Tibial nerve (tissue), 4 donors: Measurements from ENCODE around the gene LHFPL2. TPM values are rescaled to one million over a fixed set of nuclear protein-coding genes. Genes with fewer than 3 reads are reported as not detected.
A peak's percentile ranks its signal among the peaks of the same experiment; 100 is the strongest.

Experiments
- DNase-seq, 2 donors: peaks; one replicate each; pipeline ENCODE4 v3.0.0-alpha.2; 2019; ENCODE audit warnings: low spot score in 2 of 2
- H3K27ac ChIP-seq, 4 donors: fragments of 200-600 bp; sonication (generic) in 3 of 4; one replicate each; pipeline ENCODE4 v1.5.1; 2017 to 2019; ENCODE audit warnings: mild to moderate bottlenecking in 1 of 4
- H3K27me3 ChIP-seq, 2 donors: fragments of 200-600 bp; sonication (generic) in 1 of 2; one replicate each; pipeline versions ENCODE4 v1.5.1 to v1.6.0; 2017 to 2019
- H3K36me3 ChIP-seq, 3 donors: fragments of 200-600 bp; sonication (generic); one replicate each; pipeline ENCODE4 v1.5.1; 2018 to 2019
- H3K4me1 ChIP-seq, 4 donors: fragments of 200-600 bp; sonication (generic) in 3 of 4; one replicate each; pipeline ENCODE4 v1.5.1; 2017 to 2019
- H3K4me3 ChIP-seq, 4 donors: fragments of 200-600 bp; sonication (generic) in 3 of 4; one replicate each; pipeline ENCODE4 v1.5.1; 2017 to 2019; ENCODE audit warnings: mild to moderate bottlenecking in 1 of 4, moderate library complexity in 1 of 4
- H3K9me3 ChIP-seq, 4 donors: fragments of 200-600 bp; sonication (generic) in 3 of 4; one replicate each; pipeline ENCODE4 v1.5.1; 2017 to 2019
- EP300 ChIP-seq, 2 donors: sonication (generic); formaldehyde crosslinking; IDR thresholded peaks; one replicate each; pipeline ENCODE4 v1.6.1; 2017; ENCODE audit warnings: antibody characterized with exemption in 2 of 2, mild to moderate bottlenecking in 1 of 2
- POLR2A ChIP-seq, 2 donors: fragments of 450-650 bp; IDR thresholded peaks; one replicate each; pipeline ENCODE4 v1.6.1; 2017; ENCODE audit warnings: antibody characterized with exemption in 2 of 2, mild to moderate bottlenecking in 2 of 2, moderate library complexity in 2 of 2
- WGBS, 2 donors: methylation state at CpG; one replicate each; pipeline ENCODE4 v1.1.5; 2018; 5-methylcytosine and 5-hydroxymethylcytosine counted together
- total RNA-seq, 4 donors: library from RNA; depleted of rRNA; stranded (reverse); fragments of >200 nt; gene quantifications; one replicate each; pipeline ENCODE4 v1.1.0, GENCODE V29; 2016
- TF ChIP-seq, protein P1 (sequence below), 5 experiments: fragments of 200-600 bp in 3 of 5; fragments of 450-650 bp in 2 of 5; sonication (generic) in 3 of 5; IDR thresholded peaks; one replicate each; pipeline ENCODE4 v1.5.1; 2016 to 2019; ENCODE audit warnings: antibody characterized with exemption in 5 of 5, mild to moderate bottlenecking in 3 of 5, moderate library complexity in 2 of 5

The LHFPL2 gene
- total RNA-seq, 4 donors from 2014 or later, result 19.7 to 48.9 (median 27.4) TPM

DNA sequence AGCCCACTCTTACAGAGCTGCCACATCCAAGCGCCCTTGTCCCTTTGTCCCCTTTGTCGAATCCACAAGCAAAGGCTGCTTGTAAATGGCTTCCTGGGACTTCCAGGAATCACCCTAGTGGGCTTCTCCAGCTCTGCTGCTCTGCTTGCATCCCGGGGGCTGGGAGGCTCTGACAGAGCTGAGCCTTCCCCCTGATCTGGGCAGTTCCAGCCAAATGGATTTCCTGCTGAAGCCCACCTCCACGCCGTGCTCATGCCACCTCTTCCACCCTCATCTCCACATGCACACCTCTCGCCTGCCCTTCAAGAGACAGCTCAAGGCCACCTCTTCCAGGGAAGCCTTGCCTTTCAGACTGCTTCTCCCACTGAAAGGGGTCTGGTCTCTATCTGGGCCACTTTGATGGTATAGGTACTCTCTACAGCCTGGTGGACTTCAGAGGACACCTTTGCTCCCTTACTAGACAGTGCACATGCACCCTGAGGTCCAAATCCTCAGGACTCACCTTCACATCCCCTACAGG lies 106.2 kb downstream of the LHFPL2 start:
- TF ChIP-seq EP300 (IDR thresholded peaks at IDR 0.05) (no peak), POLR2A (IDR thresholded peaks at IDR 0.05) (no peak)
- TF ChIP-seq, protein P1, sequence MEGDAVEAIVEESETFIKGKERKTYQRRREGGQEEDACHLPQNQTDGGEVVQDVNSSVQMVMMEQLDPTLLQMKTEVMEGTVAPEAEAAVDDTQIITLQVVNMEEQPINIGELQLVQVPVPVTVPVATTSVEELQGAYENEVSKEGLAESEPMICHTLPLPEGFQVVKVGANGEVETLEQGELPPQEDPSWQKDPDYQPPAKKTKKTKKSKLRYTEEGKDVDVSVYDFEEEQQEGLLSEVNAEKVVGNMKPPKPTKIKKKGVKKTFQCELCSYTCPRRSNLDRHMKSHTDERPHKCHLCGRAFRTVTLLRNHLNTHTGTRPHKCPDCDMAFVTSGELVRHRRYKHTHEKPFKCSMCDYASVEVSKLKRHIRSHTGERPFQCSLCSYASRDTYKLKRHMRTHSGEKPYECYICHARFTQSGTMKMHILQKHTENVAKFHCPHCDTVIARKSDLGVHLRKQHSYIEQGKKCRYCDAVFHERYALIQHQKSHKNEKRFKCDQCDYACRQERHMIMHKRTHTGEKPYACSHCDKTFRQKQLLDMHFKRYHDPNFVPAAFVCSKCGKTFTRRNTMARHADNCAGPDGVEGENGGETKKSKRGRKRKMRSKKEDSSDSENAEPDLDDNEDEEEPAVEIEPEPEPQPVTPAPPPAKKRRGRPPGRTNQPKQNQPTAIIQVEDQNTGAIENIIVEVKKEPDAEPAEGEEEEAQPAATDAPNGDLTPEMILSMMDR (IDR thresholded peaks at IDR 0.05), result no peak
- DNase-seq, result no peak
- Histone ChIP-seq H3K27me3 (no peaks in the 10 kb centered on the region), H3K4me1 (peaks cover 0 to 90% (median 47%) of the 10 kb centered on the region in 4 donors), H3K36me3 (no peaks in the 10 kb centered on the region), H3K9me3 (no peaks in the 10 kb centered on the region), H3K27ac (peak overlapping the region in 3 of 4 donors; percentile 49 to 91 (median 84)), H3K4me3 (no peak overlapping the region)
- 79 to 89% methylated on average over 6 of the region's 6 CpGs for WGBS, 2 donors

DNA sequence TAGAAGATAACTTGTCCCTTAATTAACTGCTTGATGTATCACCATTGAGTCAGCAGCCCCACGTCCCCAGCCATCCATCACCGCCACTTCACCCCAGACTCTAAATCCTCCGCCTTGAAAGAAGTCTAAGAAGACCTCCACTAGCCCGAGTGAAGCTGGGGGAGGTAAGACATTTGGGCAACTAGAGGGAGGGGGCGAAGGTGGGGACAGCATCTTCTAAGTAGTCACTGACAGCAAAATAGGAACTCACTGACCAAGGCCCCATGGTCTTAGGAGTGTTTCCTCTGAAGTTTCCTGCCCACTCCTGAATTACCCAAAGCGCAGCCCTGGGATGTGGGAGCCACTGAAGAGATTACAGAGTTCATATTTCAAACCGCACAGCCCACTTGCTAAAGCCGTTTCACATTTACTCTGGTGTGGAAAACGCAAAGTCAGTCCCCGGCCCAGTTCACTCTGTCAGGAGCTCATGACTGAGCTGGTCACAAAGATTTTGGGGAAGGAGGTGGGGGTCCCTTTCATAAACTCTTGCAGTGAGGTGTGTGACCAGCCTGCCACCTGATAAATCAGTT lies 107.4 kb downstream of the LHFPL2 start:
- Histone ChIP-seq H3K27me3 (no peaks in the 10 kb centered on the region), H3K4me3 (no peak overlapping the region), H3K27ac (peak overlapping the region; percentile 49 to 91 (median 76)), H3K36me3 (no peaks in the 10 kb centered on the region), H3K4me1 (peaks cover 0 to 83% (median 36%) of the 10 kb centered on the region in 4 donors), H3K9me3 (no peaks in the 10 kb centered on the region)
- TF ChIP-seq EP300 (IDR thresholded peaks at IDR 0.05) (no peak), POLR2A (IDR thresholded peaks at IDR 0.05) (no peak)
- TF ChIP-seq, protein P1 (IDR thresholded peaks at IDR 0.05), result no peak
- DNase-seq, result no peak
- 43 to 59% methylated on average over 10 of the region's 10 CpGs for WGBS, 2 donors

DNA sequence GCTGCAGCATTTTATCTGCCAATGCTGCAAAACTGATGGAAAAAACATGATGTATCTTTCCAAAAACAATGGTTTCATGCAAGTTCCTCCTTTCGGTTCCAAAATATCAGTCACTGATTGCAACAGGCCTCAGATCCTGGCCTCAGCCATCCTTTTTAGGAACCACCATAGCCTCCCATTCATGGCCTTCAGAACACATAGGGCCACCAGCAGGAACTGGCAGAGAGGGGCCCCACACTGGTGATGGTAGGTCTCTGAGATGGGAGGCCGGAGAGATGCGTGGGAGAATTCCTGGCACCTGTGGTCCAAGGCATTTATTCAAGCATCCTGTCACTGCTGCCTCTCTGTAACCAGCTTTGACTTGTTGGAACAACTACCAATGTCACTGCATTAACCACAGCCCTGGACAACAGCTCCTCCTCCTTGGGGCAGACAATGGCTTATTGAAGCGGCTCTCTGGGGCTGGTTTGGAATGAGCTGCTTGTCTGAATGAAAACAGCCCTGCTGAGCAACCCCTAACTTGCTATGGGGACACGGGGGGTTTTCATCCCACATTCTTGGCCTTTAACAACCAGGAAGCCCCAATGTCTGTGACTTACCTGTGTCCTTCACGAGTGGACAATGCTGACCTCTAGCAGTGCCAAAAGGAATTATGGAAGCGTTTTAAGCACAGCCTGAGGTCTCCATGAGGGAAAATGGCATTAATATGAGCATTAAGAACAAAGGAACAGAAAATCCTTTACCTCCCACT lies 108.1 kb downstream of the LHFPL2 start:
- Histone ChIP-seq H3K4me1 (peaks cover 0 to 76% (median 36%) of the 10 kb centered on the region in 4 donors), H3K4me3 (no peak overlapping the region), H3K36me3 (no peaks in the 10 kb centered on the region), H3K9me3 (no peaks in the 10 kb centered on the region), H3K27ac (peak overlapping the region; percentile 49 to 91 (median 76)), H3K27me3 (no peaks in the 10 kb centered on the region)
- peak in 1 of 2 donors; percentile 51 for DNase-seq
- TF ChIP-seq EP300 (IDR thresholded peaks at IDR 0.05), result peak; percentile 86 to 91
- TF ChIP-seq, protein P1 (IDR thresholded peaks at IDR 0.05), result no peak
- peak in 1 of 2 donors; percentile 13 for TF ChIP-seq POLR2A (IDR thresholded peaks at IDR 0.05)
- 36 to 39% methylated on average over 7 of the region's 7 CpGs for WGBS, 2 donors

DNA sequence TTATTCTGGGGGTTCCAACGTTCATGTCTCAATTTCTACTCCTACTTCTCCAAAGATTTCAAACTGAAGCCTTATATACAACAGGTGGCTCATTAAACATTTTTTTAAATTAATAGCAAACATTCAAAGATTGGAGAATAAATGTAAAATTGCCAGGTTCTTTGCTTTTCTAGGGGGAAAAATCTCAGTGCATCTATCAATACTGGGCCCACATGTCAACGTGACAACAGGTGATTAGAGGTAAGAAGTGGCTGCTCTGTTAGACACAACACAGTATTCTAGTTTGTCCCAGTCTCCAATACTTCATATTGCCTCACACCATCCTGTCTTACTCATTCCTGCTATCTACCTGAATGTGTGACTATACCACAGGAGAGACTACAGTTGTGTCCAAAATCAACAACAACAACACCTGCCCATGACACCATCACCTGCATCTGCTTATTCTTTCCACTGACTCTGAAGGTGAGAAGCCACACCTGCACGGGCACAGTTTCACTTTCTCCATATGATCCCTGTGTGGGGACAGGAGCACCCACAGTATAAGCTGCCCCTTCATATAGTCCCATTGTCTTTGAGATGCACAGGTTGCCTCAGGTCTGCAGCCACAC lies 110.2 kb downstream of the LHFPL2 start:
- H3K9me3 ChIP-seq, result no peaks in the 10 kb centered on the region
- H3K36me3 ChIP-seq, result no peaks in the 10 kb centered on the region
- H3K27ac ChIP-seq, result peak overlapping the region in 2 of 4 donors; percentile 84 to 91
- no peak for TF ChIP-seq EP300 (IDR thresholded peaks at IDR 0.05)
- TF ChIP-seq, protein P1 (IDR thresholded peaks at IDR 0.05), result no peak
- no peak for TF ChIP-seq POLR2A (IDR thresholded peaks at IDR 0.05)
- no peak overlapping the region for H3K4me3 ChIP-seq
- DNase-seq, result no peak
- WGBS, 2 donors, result 76 to 87% methylated on average over 3 of the region's 3 CpGs
- peaks cover 0 to 79% (median 37%) of the 10 kb centered on the region in 4 donors for H3K4me1 ChIP-seq
- no peaks in the 10 kb centered on the region for H3K27me3 ChIP-seq
